HUES64 (cell line): ENCODE data around the gene ASTL.
"Not testable (repeated sequence)": the region's sequence is repeated elsewhere in the genome, so short reads cannot be mapped to it uniquely, and the experiment has no call there.

ENCODE experiments used
- H3K27ac ChIP-seq: 2 replicates; pipeline ENCODE4 v1.7.0; 2013; ENCODE audit warnings: low read depth, low read length, inconsistent platforms
- H3K27me3 ChIP-seq: 2 replicates; pipeline ENCODE4 v1.6.1; 2013; ENCODE audit warnings: mild to moderate bottlenecking, low read length; ENCODE audit not compliant: insufficient read depth
- H3K36me3 ChIP-seq: 2 replicates; pipeline ENCODE4 v1.6.1; 2013; ENCODE audit warnings: mild to moderate bottlenecking, low read length; ENCODE audit not compliant: insufficient read depth
- H3K4me1 ChIP-seq: 2 replicates; pipeline ENCODE4 v1.6.1; 2013; ENCODE audit warnings: mild to moderate bottlenecking, low read length, moderate library complexity; ENCODE audit not compliant: insufficient read depth
- H3K4me3 ChIP-seq: 2 replicates; pipeline ENCODE4 v1.5.1; 2013; ENCODE audit warnings: mild to moderate bottlenecking, low read length, moderate library complexity
- H3K9ac ChIP-seq: 2 replicates; pipeline ENCODE4 v1.6.1; 2013; ENCODE audit warnings: mild to moderate bottlenecking, low read depth, low read length
- H3K9me3 ChIP-seq: 2 replicates; pipeline ENCODE4 v1.6.1; 2013; ENCODE audit warnings: low read depth, low read length; ENCODE audit not compliant: insufficient read depth
- WGBS: fragments of 150-250, 120-280 bp; methylation state at CpG from one replicate; pipeline ENCODE4 v1.1.7; 2013; ENCODE audit warnings: missing lambda C conversion rate; 5-methylcytosine and 5-hydroxymethylcytosine counted together

The ASTL gene

DNA sequence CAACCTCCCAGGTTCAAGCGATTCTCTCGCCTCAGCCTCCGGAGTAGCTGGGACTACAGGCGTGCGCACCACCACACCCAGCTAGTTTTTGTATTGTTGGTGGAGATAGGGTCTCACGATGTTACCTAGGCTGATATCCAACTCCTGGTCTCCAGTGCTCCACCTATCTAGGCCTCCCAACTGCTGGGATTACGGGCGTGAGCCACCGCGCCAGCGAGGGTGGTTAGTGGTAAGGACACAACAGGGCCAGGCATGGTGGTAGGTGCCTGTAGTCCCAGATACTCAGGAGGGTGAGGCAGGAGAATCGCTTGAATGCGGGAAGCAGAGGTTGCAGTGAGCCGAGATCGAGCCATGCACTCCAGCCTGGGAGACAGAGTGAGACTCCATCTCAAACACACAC is 33.5 kb upstream of the ASTL start:
- H3K36me3 ChIP-seq = no peaks in the 10 kb centered on the region
- 96% methylated on average over 15 of the region's 15 CpGs for WGBS
- H3K9me3 ChIP-seq = peaks cover 5% of the 10 kb centered on the region
- no peak overlapping the region for H3K9ac ChIP-seq
- no peak overlapping the region for H3K27ac ChIP-seq
- H3K4me3 ChIP-seq = no peak overlapping the region
- H3K4me1 ChIP-seq = 0 out of 2 replicates have a peak, but pooled peaks cover 2% of the 10 kb centered on the region
- no peaks in the 10 kb centered on the region for H3K27me3 ChIP-seq

DNA sequence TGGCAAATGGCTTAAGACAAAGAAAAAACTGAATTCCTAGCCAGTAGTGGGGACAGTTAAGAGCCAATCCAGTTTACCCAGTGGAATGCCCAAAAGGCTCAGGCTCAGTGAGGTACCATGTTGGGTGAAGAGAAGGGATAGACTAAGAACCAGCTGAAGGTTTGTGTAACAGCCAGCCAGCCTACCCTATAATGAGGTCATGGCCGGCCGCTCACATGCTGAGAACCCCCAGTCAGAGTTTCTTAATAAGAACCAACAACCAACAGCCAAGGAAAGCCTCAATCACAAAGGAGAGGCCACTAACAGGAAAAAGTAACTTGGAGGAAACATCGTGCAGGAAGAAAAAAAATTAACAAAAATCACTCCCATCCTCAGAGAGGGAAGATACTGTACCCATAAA is 32.3 kb upstream of the ASTL start:
- 94% methylated on average over 3 of the region's 3 CpGs for WGBS
- Histone ChIP-seq H3K9ac (no peak overlapping the region), H3K4me3 (no peak overlapping the region), H3K4me1 (0 out of 2 replicates have a peak, but pooled peaks cover 2% of the 10 kb centered on the region), H3K9me3 (peaks cover 5% of the 10 kb centered on the region), H3K27ac (no peak overlapping the region), H3K36me3 (no peaks in the 10 kb centered on the region), H3K27me3 (no peaks in the 10 kb centered on the region)

DNA sequence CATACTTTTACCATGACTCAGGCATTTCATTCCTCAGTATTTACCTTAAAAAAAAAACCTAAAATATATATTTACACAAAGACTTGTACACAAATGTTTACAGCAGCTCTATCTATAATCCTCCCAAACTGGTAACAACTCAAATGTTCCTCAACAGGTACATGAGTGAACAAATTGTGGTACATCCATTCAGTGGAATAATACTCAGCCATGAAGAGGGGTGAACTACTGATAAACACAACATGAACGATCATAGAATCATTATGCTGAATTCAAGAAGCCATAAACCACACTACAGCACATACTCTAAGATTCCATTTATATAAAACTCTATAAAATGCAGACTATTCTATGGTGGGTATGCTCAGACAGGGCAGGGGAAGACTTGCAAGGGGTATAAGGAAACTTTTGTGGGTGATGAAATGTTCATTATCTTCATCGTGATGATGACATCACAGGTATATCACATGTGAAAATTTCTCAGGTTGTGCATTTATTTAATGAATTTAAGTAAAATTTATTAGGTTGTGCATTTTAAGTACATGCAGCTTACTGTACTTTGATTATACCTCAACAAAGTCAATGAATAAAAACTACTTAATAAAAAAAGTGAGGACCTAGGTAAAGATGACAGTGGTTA is 31.7 kb upstream of the ASTL start:
- 96% methylated on average over 2 of the region's 2 CpGs for WGBS
- Histone ChIP-seq H3K36me3 (no peaks in the 10 kb centered on the region), H3K9ac (no peak overlapping the region), H3K4me1 (0 out of 2 replicates have a peak, but pooled peaks cover 2% of the 10 kb centered on the region), H3K4me3 (no peak overlapping the region), H3K9me3 (peaks cover 5% of the 10 kb centered on the region), H3K27me3 (no peaks in the 10 kb centered on the region), H3K27ac (no peak overlapping the region)

DNA sequence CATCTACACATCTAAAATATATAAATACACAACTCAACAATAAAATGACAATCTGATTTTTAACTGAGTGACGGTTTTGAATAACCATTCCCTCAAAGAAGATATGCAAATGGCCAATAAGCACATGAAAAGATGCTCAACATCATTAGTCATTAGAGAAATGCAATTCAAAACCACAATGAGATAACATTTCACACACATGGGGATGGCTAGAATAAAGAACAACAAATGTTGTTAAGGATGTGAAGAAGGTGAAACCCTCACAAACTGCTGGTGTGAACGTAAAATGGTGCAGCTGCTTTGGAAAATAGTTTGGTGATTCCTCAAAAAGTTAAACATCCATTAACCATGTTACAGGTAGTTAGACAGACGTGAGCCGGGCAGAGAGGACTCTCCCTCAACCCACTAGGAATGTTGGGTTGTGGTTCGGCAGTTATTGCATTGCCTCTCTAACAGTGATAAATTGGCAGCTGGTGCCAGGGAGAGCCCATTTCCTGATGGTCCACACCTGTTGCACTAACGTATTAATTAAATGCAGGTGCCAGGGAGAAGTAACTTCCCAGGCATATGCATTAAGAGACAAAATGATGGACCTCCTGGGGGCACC is 29.2 kb upstream of the ASTL start:
- no peak overlapping the region for H3K9ac ChIP-seq

DNA sequence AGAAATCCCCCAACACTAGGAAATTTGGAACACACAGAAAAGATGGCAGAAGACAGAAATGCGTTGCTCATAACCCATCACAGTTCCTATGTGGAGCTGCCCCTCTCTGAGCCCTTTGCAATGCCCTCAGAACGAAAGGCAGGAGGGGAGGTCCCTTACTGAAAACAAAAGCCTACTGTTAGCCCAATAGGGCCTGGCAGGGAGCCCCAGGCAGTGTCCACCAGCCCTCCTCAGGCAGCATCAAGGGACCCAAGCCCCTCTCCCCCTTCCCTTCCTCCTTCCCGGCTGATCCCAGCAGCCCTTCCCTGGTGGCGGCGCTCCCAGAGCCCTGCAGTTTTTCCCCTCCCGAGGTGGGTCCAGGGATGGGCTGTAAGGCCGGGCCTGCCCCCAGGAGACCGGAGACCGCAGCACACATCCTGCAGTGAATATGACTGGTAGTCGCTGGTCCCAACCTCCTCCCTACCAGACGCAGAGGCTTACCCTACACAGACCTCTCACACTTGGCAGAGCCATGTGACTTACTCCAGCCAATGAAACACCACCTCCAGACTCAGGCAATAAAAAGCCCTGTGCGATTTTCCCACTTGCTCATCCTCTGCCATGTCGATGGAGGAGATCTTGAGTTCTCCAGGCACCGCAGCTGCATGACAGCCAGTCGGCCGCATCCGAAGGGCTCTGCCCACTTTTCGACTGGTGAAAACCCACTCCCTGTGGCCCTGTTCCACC is 26.3 kb upstream of the ASTL start:
- Histone ChIP-seq H3K27me3 (no peaks in the 10 kb centered on the region), H3K4me1 (0 out of 2 replicates have a peak, but pooled peaks cover 8% of the 10 kb centered on the region), H3K36me3 (no peaks in the 10 kb centered on the region), H3K9ac (no peak overlapping the region), H3K4me3 (no peak overlapping the region), H3K9me3 (no peaks in the 10 kb centered on the region), H3K27ac (no peak overlapping the region)
- WGBS = 67% methylated on average over 18 of the region's 18 CpGs

More for the DNA sequence above, 29.2 kb upstream of the ASTL start:
- Histone ChIP-seq H3K4me3 (no peak overlapping the region), H3K27ac (no peak overlapping the region), H3K4me1 (0 out of 2 replicates have a peak, but pooled peaks cover 8% of the 10 kb centered on the region), H3K36me3 (no peaks in the 10 kb centered on the region), H3K9me3 (peaks cover 5% of the 10 kb centered on the region), H3K27me3 (no peaks in the 10 kb centered on the region)
- WGBS = 82% methylated on average over 4 of the region's 6 CpGs

DNA sequence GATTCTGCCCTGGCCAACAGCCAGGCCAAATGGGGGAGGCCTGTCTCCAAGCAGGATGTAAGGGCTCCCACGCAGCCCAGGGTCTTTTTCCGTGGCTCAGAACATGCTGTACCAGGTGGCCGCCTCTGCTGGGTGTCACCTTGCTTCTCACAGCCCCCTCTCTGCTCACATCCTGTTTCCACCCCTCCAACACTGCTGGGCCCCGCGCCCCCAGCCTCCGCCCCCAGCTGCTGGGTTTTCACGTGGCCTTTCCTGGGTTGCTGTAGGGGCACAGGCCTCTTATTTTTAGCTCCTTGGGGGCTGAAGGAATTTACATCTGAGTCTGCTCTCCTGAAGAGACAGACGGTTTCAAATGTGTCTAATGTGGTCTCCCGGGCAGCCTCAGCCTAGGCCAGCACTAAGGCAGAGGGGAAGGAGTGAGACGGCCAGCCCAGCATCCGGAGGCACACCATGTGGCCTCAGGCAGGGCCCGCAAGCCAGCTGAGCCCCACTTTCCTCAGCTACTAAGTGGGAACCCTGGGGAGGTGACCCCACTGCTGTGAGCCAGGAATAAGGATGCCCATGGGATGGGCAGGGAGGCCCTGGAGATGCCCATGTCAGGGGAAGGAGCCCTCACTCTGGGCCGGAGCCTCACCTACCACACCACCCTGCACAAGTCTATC is 25.6 kb upstream of the ASTL start:
- Histone ChIP-seq H3K27ac (no peak overlapping the region), H3K27me3 (no peaks in the 10 kb centered on the region), H3K4me1 (0 out of 2 replicates have a peak, but pooled peaks cover 8% of the 10 kb centered on the region), H3K36me3 (no peaks in the 10 kb centered on the region), H3K9ac (0 out of 2 replicates have a peak overlapping the region, but pooled peaks have one; percentile 9), H3K9me3 (no peaks in the 10 kb centered on the region), H3K4me3 (no peak overlapping the region)
- 87% methylated on average over 13 of the region's 13 CpGs for WGBS

DNA sequence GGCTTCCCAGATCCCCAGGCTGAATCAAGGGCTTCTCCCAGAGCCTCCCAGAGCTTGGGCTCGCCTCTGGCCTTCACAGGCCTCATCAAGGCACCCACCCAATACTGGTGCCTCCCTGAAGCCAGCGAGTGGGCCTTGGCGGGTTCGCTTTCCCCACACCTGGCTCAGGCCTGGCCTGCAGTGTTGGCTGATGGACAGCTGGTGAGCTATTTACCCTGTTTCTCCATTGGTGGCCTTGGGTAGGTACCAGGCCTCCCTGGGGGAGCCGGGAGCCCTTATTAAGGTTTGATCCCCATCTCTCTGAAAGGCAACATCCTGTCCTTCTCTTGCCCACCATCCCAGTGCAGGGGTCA is 25.1 kb upstream of the ASTL start:
- Histone ChIP-seq H3K4me3 (no peak overlapping the region), H3K9ac (no peak overlapping the region), H3K4me1 (0 out of 2 replicates have a peak, but pooled peaks cover 8% of the 10 kb centered on the region), H3K9me3 (no peaks in the 10 kb centered on the region), H3K27ac (no peak overlapping the region), H3K27me3 (no peaks in the 10 kb centered on the region), H3K36me3 (no peaks in the 10 kb centered on the region)
- WGBS = 94% methylated on average over 5 of the region's 5 CpGs

DNA sequence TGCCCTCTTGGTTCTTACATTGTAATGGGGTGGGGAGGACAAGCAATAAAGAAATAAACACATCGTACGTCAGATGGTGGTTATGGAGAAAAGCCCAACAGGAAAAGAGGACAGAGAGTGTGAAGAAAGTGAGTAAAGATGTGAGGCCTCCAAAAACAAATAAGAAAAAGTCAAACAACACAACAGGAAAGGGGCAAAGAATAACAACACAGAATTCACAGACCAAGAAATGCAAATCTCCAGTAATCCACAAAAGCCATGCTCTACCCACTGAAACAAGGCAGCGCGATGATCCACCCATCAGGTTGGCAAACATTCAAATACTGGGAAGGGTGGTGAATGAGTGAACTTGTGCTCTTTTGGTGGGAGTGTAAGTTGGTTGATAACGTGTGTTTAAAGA is 23.6 kb upstream of the ASTL start:
- Histone ChIP-seq H3K9me3 (no peaks in the 10 kb centered on the region), H3K9ac (no peak overlapping the region), H3K27ac (no peak overlapping the region), H3K36me3 (no peaks in the 10 kb centered on the region), H3K27me3 (no peaks in the 10 kb centered on the region), H3K4me1 (0 out of 2 replicates have a peak, but pooled peaks cover 10% of the 10 kb centered on the region), H3K4me3 (no peak overlapping the region)
- WGBS = 94% methylated on average over 5 of the region's 5 CpGs

DNA sequence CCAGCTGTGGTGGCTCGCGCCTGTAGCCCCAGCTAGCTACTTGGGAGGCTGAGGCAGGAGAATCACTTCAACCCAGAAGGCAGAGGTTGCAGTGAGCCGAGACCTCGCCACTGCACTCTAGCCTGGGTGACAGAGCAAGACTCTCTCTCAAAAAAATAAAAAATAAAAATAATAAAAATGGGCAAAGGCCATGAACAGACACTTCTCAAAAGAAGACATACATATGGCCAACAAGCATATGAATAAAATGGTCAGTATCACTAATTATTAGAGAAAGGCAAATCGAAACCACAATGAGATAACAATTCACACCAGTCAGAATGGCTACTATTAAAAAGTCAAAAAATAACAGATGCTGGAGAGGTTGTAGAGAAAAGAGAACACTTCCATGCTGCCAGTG is 22.1 kb upstream of the ASTL start:
- not testable (repeated sequence) for H3K27me3 ChIP-seq, H3K9ac ChIP-seq, H3K9me3 ChIP-seq, H3K4me3 ChIP-seq, H3K36me3 ChIP-seq, H3K27ac ChIP-seq
- WGBS = 98% methylated on average over 3 of the region's 5 CpGs
- 0 out of 2 replicates have a peak, but pooled peaks cover 10% of the 10 kb centered on the region for H3K4me1 ChIP-seq

DNA sequence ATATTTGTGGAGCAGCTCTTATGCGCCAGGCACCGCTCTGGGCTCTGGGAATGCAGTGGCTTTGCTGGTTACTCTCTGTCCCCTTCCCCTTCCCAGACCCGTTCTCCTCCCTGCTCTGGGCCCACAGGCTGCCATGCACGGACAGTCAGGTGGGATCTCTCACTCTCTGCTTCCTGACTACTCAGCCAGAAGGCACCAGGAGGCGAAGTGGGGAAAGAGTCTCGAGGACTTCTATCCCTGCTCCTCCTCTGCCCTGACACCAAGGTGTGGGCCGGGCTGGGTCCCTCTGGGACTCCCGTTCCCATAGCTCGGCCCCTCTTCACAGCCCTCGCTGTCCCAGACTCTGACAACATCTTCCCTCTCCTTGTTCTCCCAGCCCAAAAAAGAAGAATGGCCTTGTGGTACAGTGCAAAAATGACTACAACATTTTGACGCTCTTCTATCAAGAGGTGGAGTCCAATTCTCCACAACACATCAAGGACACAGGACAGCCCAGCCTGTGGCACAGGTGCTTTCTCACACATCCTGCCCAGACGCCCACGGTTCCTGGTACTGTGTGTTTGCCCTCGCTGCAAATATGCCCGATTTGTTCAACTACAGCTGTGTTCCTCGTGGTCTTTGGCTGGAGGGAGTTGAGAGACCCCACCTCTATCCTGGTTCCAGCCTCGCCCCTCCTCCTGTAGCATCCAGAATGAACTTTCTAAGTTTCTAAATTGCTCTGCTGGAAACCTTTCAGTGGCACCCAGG is 21.0 kb upstream of the ASTL start:
- Histone ChIP-seq H3K4me1 (0 out of 2 replicates have a peak, but pooled peaks cover 6% of the 10 kb centered on the region), H3K36me3 (no peaks in the 10 kb centered on the region), H3K27ac (no peak overlapping the region), H3K4me3 (no peak overlapping the region), H3K9me3 (no peaks in the 10 kb centered on the region), H3K9ac (no peak overlapping the region), H3K27me3 (no peaks in the 10 kb centered on the region)
- 88% methylated on average over 17 of the region's 17 CpGs for WGBS
